HepG2 (cell line): ENCODE measurements around the gene AKR1C3. TPM values are rescaled to one million over a fixed set of nuclear protein-coding genes. Genes with fewer than 3 reads are reported as not detected.

ENCODE experiments used
- FOXA1 ChIP-seq, 2 experiments: fragments of 450-650 bp in 1 of 2; sonication (generic) in 1 of 2; formaldehyde crosslinking in 1 of 2; IDR thresholded peaks; 2 replicates each; pipeline versions ENCODE4 v1.4.0 to v1.6.1; 2016 to 2020; ENCODE audit warnings: missing genetic modification reagents in 1 of 2
- KLF6 ChIP-seq: IDR thresholded peaks from 2 replicates; pipeline ENCODE4 v1.8.0; 2016; ENCODE audit warnings: missing biosample characterization, missing genetic modification reagents
- LCORL ChIP-seq, 2 experiments: fragments of 450-650 bp in 1 of 2; sonication (generic) in 1 of 2; formaldehyde crosslinking in 1 of 2; IDR thresholded peaks; 2 replicates each; pipeline versions ENCODE4 v1.5.0 to v1.6.1; 2017 to 2020; ENCODE audit warnings: antibody characterized with exemption in 1 of 2, missing genetic modification reagents in 1 of 2
- MED13 ChIP-seq: sonication (generic); formaldehyde crosslinking; IDR thresholded peaks from 2 replicates; pipeline ENCODE4 v1.5.0; 2020; ENCODE audit warnings: missing genetic modification reagents
- MIER3 ChIP-seq: IDR thresholded peaks from 2 replicates; pipeline ENCODE4 v1.6.1; 2016; ENCODE audit warnings: missing compliant biosample characterization, borderline replicate concordance
- NBN ChIP-seq: fragments of 450-650 bp; conservative IDR thresholded peaks from 2 replicates; pipeline ENCODE4 v1.6.1; 2017
- TBP ChIP-seq: sonication (generic); formaldehyde crosslinking; IDR thresholded peaks from 2 replicates; pipeline ENCODE4 v1.5.0; 2020; ENCODE audit warnings: missing genetic modification reagents
- TEAD2 ChIP-seq: sonication (generic); formaldehyde crosslinking; IDR thresholded peaks from 2 replicates; pipeline ENCODE4 v1.9.0; 2021; ENCODE audit warnings: missing genetic modification reagents
- YEATS4 ChIP-seq: sonication (generic); formaldehyde crosslinking; IDR thresholded peaks from 2 replicates; pipeline ENCODE4 v1.4.0; 2020; ENCODE audit warnings: missing genetic modification reagents, borderline replicate concordance
- ZNF256 ChIP-seq: sonication (generic); formaldehyde crosslinking; conservative IDR thresholded peaks from 2 replicates; pipeline ENCODE4 v1.4.0; 2020; ENCODE audit warnings: missing genetic modification reagents
- ZNF605 ChIP-seq: sonication (generic); formaldehyde crosslinking; IDR thresholded peaks from 2 replicates; pipeline ENCODE4 v1.8.0; 2022; ENCODE audit warnings: mild to moderate bottlenecking, missing genetic modification reagents
- ZNF616 ChIP-seq: sonication (generic); formaldehyde crosslinking; IDR thresholded peaks from 2 replicates; pipeline ENCODE4 v1.5.0; 2020; ENCODE audit warnings: low read depth, mild to moderate bottlenecking, missing genetic modification reagents
- polyA plus RNA-seq, 8 experiments: library from polyadenylated mRNA; depleted of rRNA in 3 of 8; stranded (reverse) in 7 of 8; unstranded in 1 of 8; fragments of >200 nt; fragmentation: Illumina TruSeq in 4 of 8; extraction: Trizol in 4 of 8; gene quantifications; 2 replicates each; pipeline versions ENCODE4 v1.2.1 to v1.2.3, GENCODE V29; 2011 to 2016; ENCODE audit warnings: low read depth in 4 of 8, missing spikeins in 1 of 8, mixed read lengths in 1 of 8; ENCODE audit not compliant: insufficient read depth in 1 of 8
- total RNA-seq, 5 experiments: library from RNA; depleted of rRNA; stranded (reverse); fragments of >200 nt; fragmentation: Illumina TruSeq; extraction: Trizol; gene quantifications; 2 replicates each; pipeline ENCODE4 v1.2.3, GENCODE V29; 2016; ENCODE audit warnings: low read depth in 1 of 5
- TF ChIP-seq, protein P1 (sequence below): sonication (generic); formaldehyde crosslinking; IDR thresholded peaks from 2 replicates; pipeline ENCODE4 v1.5.0; 2020; ENCODE audit warnings: mild to moderate bottlenecking, missing genetic modification reagents, borderline replicate concordance
- TF ChIP-seq, protein P2 (sequence below): sonication (generic); formaldehyde crosslinking; IDR thresholded peaks from 2 replicates; pipeline ENCODE4 v1.4.0; 2020; ENCODE audit warnings: missing genetic modification reagents
- TF ChIP-seq, protein P3 (sequence below), 2 experiments: fragments of 450-650 bp in 1 of 2; sonication (generic) in 1 of 2; formaldehyde crosslinking; IDR thresholded peaks; 2 replicates each; pipeline versions ENCODE4 v1.5.0 to v1.8.0; 2020 to 2022; ENCODE audit warnings: mild to moderate bottlenecking in 1 of 2, missing genetic modification reagents in 1 of 2
- TF ChIP-seq, protein P4 (sequence below): sonication (generic); formaldehyde crosslinking; IDR thresholded peaks from 2 replicates; pipeline ENCODE4 v1.4.0; 2020; ENCODE audit warnings: low read depth, missing genetic modification reagents
- TF ChIP-seq, protein P5 (sequence below): sonication (generic); formaldehyde crosslinking; IDR thresholded peaks from 2 replicates; pipeline ENCODE4 v1.5.0; 2020; ENCODE audit warnings: missing genetic modification reagents, mild to moderate bottlenecking, borderline replicate concordance

AKR1C3 gene
- total and polyA plus RNA-seq, 2 of the 13 experiments (the other 11 are each of a cell fraction or from before 2014, with no cell fraction given): 368 to 532 TPM

DNA sequence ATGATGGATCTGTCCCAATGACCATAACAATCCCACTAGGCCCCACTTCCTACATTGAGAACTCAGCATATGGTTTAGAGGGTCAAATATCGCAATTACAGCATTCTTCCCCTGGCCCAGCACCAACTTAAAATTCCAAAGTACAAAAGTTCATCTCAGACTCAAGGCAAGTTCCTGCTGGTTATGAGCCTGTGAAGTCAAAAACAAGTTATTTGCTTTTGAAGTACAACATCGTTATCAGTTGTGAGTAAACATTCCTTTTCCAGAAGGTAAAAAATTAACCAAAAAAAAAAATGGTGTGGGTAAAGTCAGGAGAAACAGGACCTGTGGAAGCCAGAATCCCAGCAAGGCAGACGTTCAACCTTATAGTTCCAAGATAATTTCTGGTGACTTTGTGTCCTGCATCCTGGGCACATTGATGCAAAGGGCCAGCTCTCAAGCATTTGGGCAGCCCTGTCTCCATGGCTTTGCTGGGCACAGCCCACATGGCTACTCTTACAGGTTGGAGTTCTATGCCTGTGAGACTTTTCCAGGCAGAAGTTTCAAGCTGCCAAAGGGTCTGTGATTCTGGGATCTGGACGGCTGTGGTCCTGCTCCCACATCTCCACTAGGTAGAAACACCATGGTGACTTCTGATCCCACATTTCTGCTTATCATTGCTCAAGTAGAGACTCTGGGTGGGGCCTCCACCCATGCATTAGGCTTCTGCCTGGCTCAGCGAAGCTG, 53.2 kb downstream of the AKR1C3 start (continued):
- TF ChIP-seq, protein P1, sequence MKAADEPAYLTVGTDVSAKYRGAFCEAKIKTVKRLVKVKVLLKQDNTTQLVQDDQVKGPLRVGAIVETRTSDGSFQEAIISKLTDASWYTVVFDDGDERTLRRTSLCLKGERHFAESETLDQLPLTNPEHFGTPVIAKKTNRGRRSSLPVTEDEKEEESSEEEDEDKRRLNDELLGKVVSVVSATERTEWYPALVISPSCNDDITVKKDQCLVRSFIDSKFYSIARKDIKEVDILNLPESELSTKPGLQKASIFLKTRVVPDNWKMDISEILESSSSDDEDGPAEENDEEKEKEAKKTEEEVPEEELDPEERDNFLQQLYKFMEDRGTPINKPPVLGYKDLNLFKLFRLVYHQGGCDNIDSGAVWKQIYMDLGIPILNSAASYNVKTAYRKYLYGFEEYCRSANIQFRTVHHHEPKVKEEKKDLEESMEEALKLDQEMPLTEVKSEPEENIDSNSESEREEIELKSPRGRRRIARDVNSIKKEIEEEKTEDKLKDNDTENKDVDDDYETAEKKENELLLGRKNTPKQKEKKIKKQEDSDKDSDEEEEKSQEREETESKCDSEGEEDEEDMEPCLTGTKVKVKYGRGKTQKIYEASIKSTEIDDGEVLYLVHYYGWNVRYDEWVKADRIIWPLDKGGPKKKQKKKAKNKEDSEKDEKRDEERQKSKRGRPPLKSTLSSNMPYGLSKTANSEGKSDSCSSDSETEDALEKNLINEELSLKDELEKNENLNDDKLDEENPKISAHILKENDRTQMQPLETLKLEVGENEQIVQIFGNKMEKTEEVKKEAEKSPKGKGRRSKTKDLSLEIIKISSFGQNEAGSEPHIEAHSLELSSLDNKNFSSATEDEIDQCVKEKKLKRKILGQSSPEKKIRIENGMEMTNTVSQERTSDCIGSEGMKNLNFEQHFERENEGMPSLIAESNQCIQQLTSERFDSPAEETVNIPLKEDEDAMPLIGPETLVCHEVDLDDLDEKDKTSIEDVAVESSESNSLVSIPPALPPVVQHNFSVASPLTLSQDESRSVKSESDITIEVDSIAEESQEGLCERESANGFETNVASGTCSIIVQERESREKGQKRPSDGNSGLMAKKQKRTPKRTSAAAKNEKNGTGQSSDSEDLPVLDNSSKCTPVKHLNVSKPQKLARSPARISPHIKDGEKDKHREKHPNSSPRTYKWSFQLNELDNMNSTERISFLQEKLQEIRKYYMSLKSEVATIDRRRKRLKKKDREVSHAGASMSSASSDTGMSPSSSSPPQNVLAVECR (CRISPR knock-in tag): no peak; the same call in 1 of the 2 replicates
- TF ChIP-seq YEATS4 (CRISPR knock-in tag) (peak; percentile 61; the same call in 1 of the 2 replicates), ZNF256 (CRISPR knock-in tag) (0 out of 2 replicates have a peak, but pooled peaks have one; percentile 25), MED13 (CRISPR knock-in tag) (peak; percentile 98), TBP (CRISPR knock-in tag) (no peak), NBN (no peak), LCORL (IDR thresholded peaks at IDR 0.05) (peak; percentile 87), LCORL (CRISPR knock-in tag; IDR thresholded peaks at IDR 0.05) (peak; percentile 92), FOXA1 (IDR thresholded peaks at IDR 0.05) (peak; percentile 80), FOXA1 (CRISPR knock-in tag; IDR thresholded peaks at IDR 0.05) (peak; percentile 91), KLF6 (CRISPR knock-in tag) (no peak), MIER3 (CRISPR knock-in tag) (peak; percentile 81; the same call in 1 of the 2 replicates), ZNF616 (CRISPR knock-in tag) (no peak), TEAD2 (no peak), ZNF605 (CRISPR knock-in tag) (peak; percentile 90)
- TF ChIP-seq, protein P2, sequence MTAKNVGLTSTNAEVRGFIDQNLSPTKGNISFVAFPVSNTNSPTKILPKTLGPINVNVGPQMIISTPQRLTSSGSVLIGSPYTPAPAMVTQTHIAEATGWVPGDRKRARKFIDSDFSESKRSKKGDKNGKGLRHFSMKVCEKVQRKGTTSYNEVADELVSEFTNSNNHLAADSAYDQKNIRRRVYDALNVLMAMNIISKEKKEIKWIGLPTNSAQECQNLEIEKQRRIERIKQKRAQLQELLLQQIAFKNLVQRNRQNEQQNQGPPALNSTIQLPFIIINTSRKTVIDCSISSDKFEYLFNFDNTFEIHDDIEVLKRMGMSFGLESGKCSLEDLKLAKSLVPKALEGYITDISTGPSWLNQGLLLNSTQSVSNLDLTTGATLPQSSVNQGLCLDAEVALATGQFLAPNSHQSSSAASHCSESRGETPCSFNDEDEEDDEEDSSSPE: peak; percentile 46
- TF ChIP-seq, protein P3, sequence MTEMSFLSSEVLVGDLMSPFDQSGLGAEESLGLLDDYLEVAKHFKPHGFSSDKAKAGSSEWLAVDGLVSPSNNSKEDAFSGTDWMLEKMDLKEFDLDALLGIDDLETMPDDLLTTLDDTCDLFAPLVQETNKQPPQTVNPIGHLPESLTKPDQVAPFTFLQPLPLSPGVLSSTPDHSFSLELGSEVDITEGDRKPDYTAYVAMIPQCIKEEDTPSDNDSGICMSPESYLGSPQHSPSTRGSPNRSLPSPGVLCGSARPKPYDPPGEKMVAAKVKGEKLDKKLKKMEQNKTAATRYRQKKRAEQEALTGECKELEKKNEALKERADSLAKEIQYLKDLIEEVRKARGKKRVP (CRISPR knock-in tag; IDR thresholded peaks at IDR 0.05): peak in 1 of 2 experiments; percentile 90; a peak in 2 of 4 replicates
- TF ChIP-seq, protein P4, sequence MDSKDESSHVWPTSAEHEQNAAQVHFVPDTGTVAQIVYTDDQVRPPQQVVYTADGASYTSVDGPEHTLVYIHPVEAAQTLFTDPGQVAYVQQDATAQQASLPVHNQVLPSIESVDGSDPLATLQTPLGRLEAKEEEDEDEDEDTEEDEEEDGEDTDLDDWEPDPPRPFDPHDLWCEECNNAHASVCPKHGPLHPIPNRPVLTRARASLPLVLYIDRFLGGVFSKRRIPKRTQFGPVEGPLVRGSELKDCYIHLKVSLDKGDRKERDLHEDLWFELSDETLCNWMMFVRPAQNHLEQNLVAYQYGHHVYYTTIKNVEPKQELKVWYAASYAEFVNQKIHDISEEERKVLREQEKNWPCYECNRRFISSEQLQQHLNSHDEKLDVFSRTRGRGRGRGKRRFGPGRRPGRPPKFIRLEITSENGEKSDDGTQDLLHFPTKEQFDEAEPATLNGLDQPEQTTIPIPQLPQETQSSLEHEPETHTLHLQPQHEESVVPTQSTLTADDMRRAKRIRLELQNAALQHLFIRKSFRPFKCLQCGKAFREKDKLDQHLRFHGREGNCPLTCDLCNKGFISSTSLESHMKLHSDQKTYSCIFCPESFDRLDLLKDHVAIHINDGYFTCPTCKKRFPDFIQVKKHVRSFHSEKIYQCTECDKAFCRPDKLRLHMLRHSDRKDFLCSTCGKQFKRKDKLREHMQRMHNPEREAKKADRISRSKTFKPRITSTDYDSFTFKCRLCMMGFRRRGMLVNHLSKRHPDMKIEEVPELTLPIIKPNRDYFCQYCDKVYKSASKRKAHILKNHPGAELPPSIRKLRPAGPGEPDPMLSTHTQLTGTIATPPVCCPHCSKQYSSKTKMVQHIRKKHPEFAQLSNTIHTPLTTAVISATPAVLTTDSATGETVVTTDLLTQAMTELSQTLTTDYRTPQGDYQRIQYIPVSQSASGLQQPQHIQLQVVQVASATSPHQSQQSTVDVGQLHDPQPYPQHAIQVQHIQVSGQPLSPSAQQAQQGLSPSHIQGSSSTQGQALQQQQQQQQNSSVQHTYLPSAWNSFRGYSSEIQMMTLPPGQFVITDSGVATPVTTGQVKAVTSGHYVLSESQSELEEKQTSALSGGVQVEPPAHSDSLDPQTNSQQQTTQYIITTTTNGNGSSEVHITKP (CRISPR knock-in tag): no peak
- TF ChIP-seq, protein P5, sequence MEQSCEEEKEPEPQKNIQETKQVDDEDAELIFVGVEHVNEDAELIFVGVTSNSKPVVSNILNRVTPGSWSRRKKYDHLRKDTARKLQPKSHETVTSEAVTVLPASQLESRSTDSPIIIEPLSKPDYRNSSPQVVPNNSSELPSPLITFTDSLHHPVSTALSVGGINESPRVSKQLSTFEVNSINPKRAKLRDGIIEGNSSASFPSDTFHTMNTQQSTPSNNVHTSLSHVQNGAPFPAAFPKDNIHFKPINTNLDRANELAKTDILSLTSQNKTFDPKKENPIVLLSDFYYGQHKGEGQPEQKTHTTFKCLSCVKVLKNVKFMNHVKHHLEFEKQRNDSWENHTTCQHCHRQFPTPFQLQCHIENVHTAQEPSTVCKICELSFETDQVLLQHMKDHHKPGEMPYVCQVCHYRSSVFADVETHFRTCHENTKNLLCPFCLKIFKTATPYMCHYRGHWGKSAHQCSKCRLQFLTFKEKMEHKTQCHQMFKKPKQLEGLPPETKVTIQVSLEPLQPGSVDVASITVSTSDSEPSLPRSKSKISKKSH (CRISPR knock-in tag): no peak
